HG03159 (cell line): Measurements from ENCODE around the gene HPCAL1.
"Not testable (repeated sequence)": the region's sequence is repeated elsewhere in the genome, so short reads cannot be mapped to it uniquely, and the experiment has no call there.

Experiments used
- ATAC-seq: cut with Tn5 transposase; IDR thresholded peaks from one replicate; pipeline ENCODE4 v1.9.1; 2021; ENCODE audit warnings: mild to moderate bottlenecking, moderate library complexity; ENCODE audit not compliant: unreplicated experiment

Gene HPCAL1

DNA sequence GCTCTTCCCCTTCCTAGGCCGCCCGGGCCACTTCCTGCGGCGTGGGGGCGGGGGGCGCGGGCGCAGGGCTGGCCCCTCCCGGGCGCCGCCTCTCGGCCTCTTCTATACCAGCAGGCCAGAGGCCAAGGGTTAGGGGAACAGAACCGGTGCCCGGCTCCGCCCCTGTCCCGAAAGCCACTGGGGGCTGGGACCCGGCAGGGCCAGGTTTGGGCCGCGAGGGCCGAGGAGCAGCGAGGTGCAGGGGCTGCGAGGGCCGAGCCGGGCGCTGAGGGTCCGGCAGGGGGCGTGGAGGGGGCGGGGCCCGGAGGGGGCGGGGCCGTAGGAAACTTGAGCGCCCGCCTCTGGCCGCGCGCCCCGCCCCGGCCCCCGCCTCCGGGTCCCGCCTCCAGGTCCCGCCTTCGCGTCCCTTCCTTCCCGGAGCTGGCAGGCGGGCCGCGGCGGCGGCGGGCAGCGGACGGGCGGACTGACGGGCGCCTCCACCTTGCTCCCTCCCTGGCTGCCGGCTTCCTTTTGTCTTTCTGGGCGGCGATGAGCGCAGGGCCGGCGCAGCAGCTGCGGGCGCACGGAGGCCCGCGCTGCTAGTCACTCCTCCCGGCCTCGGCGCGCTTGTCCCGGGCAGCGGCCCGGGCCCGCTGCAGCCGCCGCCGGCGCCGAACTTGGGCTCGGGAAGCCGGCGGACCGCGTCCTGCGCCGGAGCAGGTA, at the start of gene HPCAL1:
Gene HPCAL1 (plus strand): TSS at position 426 of the 702 bp plus-strand sequence. CDS start 116,854 bp downstream, outside the sequence.
- ATAC-seq: peak; percentile 84

DNA sequence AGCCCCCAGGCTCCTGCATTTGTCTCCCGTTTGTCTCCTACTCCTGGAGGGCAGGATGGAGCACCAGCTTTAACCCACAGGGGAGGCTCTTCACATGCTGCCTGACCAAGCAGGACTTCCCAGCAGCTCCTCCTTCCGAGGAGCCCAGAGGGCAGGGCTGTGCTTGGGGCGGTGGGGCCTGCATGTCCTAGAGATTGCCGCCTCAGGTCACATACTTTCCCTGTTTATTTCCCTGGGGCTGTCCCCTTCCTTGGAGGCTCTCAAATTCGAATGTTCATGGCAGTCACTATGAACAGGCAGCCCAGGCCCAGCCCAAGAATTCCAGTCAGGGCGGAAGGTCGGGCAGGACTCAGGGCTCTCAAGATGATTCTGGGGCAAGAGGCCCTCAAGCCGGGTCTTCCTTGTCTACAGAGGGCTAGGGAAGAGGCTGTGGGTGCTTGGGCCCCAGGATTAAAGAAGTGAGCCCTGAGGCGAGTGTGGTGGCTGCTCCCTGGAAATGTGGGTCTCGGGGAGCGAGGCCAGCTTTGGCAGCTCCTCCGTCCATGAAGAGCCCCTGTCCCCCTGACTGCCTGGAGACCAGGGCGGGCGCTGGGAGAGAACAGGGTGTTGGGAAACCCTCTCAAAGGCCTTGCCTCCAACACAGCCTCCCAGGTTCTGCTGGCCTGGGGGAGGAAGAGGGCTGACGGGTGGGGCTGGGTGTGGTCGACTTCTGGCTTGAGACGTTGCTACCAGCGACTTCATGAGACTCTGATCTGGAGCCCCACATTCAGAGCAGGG, 48.9 kb upstream of the HPCAL1 start:
- ATAC-seq: no peak

DNA sequence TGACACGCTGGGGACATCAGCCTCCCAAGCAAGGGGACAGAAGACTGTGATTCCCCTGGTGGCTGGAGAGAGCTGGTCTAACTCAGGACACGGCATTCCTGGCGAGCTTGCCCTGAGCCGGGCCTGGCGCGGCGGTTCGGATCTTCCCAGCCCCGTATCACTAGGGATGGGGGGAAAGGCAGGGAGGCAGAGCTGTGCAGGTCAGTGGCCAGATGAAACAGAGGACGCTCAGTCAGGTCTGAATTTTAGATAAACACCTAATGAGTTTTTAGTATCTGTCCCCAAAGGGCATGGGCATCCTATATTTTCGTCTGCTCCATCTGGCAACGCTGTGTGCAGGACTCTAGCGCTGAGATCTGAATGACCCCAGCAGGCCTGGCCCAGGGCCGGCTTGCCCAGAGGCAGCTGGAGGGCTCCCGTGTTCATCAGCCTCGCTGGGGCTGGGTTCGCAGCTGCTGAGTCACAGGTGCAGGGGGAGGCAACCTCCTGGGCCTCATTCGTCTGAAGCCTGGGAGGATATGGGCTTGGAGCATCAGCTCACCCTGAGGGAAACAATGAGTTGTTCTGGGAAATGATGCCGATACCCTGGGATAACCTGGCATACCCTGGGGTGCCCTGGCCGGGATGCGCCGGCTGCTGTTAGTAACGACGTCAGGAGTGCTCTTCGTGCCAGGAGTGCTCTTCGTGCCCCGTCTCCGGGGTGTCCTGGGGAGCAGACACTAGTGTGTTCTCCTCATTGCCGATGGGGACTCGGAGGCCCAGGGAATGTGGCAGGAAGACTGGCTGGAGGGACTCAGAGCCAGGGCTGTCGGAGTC, 48.1 kb upstream of the HPCAL1 start:
- no peak for ATAC-seq

DNA sequence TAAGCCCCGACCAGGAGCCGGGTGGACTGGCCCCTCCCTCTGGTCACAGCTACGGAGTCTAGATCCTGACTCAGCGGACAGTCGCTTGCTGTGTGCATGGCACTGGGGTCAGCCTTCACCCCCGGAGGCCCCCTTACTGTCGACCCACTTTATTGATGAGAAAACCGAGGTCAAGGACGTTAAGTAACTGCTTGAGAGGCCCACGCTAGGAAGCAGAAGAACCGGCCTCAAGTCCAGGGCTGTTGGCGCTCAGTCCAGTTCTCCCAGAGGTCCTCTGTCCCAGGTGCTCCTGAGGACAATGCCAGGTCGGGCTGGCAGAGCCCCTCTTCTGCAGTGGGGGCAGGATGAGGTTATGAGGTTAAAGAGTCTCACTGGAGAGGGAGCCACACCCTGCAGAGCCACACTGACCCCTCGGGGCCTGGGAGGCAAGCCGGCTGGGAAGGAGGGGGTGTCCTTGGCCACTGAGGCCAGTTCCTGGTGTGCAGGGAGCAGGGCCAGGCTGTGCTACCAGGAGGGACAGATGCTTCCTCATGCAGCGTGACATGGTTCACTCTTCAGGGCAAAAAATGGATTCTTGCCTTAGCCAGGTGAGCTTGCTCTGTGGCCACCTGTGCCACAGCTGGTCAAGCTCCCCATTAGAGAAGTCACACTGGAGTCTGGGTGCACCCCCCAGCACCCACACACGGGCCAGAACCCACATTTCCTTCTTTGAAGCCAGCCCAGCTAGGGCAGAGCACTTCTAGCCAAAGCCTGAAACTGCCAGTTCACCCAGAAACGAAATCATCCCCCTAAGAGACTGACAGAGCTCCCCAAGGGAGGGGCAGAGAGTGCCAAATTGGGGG, 47.3 kb upstream of the HPCAL1 start:
- no peak for ATAC-seq

DNA sequence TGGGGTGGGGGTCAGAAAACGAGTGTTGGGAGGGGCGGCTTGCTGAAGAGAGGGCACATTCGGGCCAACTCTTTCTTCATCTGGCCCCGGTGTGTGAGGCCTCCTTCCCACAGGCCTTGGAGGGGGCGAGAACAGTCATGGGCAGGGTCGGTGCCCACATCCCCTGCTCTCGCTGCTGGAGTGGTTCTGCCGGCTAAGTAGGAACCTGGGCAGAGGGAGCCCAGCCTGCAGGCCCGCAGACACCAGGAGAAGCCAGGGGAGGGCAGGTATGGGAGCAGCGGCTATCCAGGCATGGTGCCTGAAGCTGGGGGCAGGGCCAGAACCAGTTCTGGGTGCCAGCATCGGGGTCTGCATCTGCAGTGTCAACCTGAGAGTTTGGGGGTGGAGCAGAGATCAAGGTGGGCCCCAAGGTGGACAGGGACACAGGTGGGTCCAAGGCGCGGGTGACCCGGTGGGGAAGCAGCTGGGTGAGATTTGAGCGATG, 46.6 kb upstream of the HPCAL1 start:
- ATAC-seq: no peak

DNA sequence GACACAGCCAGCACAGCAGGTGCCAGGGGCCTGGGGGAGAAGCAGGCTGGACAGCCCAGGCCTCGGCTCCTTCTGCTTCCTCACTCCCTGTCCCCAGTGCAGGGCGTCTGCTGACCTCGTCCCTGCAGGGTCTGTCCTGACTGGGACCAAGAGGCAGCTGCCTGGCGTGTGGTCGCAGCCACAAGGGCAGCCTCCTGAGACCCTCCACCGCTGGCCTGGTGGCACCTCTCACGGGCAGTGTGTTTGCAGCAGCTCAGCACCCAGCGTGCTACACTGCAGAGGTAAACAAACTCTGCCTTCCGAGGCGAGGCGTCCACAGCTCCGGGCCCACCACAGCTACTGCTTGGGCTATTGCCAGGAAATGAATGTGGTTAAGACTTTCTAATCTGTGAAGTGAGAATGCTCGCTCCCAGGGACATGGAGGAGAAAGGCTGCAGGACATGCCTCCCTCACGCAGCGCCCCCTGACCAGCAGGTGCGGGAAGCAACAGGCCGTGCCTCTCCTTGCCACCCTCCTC, 46.1 kb upstream of the HPCAL1 start:
- no peak for ATAC-seq

DNA sequence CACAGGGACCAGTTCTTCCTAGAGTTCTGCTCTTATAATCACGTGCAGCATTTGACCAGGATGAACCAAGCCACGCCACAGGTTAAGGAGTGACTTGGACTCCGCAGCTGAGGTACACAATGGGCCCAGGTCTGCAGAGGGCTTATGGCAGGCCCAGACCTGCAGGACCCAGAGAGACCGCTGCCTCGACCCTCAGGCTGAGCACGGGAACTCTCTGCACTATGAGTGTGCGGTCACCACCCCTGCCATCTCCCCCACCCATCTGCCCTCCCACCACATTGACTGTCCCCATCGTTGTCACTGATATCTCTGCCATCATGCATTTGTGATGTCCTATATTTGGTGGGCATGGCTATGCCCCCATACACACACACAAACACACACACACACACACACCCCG, 45.7 kb upstream of the HPCAL1 start:
- no peak for ATAC-seq

DNA sequence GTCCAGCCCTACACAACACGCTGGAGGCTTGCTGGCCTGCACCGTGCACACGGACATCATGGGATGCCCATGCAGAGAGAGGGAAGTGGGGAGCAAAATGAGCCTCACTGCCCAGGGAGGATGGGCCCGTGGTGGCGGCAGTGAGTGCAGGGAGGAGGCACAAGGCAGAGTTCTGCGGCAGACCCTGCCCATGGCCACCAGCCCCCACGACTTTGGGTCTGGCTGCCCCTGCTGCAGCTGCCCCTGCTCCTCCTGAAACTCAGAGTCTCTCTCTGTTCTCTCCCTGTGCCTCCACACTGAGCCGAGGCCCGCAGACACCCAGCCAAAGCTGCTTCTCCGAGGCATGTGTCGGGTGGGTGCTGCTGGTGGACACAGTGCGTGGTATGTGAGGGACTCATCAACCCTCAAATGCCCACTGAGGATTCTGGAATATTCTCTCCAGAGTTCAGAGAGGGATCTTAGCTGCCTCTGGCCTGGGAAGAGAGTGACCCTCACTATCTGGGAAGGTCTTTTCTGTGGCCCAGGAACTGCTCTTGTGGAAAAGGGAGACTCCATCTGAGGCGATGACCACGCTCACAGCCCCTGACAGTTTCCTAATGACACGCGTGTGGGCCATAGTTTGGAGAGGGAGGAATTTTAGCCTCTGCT, 45.1 kb upstream of the HPCAL1 start:
- ATAC-seq: no peak

DNA sequence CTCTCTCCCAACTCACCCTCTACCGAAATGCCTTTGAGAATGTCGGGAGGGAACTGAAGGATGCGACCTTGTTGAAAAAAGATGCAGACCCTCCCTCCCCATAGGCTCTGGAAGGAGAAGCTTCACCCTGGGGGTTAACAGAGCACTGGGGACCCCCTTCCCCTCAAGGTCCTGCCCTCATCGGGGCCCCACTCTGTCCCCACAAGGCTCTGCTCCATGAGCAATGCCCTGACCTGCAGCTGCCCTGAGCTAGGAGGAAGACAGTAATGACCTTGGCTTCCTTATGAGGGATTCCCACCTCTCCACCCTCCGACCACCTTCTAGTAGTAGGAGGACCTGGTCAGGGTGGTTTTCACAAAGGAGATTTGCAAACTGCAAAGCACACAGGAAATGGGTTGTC, 44.4 kb upstream of the HPCAL1 start:
- ATAC-seq: no peak

DNA sequence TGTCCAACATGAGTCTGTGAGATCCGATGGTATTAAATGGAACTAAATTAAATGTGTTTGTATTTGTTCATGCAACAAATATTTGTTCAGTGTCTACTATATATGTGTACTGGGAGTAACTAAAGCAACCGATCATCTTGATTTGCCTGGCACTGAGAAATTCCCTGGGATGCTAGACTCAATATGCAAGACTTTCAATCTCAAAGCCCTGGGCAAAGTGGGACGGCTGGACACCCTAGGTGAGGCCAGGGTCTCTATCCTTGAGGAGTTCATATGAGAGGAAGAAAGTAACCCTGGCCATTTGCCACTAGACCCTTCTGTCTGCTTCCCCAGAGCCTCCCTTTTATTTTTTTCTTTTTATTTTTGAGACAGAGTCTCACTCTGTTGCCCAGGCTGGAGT, 44.0 kb upstream of the HPCAL1 start:
- no peak for ATAC-seq

DNA sequence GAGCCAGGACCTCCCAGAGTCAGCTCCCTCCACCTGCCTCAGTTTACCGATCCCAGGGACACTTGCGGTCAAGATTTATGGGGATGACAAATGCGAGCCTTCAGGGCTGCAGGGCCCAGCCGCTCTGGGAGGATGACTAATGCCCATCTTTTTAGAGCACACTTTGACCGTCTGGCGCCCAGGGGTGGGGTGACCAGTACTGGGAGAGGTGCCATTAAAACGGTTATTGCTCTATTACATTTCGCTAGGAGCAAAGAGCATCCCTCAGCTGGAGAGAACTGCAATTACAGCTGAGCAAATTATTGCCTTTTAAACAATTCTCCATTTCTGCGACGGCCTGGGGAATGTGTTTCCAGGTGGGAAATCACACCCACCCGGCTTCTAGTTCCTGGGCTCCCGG, 42.6 kb upstream of the HPCAL1 start:
- no peak for ATAC-seq

DNA sequence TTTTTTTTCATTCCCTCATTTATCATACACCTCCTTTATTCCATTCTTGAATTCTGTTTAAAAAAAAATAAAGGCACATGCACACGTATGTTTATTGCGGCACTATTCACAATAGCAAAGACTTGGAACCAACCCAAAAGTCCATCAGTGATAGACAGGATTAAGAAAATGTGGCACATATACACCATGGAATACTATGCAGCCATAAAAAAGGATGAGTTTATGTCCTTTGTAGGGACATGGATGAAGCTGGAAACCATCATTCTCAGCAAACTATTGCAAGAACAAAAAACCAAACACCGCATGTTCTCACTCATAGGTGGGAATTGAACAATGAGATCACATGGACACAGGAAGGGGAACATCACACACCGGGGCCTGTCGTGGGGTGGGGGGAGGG, 39.2 kb upstream of the HPCAL1 start:
- not testable (repeated sequence) for ATAC-seq

DNA sequence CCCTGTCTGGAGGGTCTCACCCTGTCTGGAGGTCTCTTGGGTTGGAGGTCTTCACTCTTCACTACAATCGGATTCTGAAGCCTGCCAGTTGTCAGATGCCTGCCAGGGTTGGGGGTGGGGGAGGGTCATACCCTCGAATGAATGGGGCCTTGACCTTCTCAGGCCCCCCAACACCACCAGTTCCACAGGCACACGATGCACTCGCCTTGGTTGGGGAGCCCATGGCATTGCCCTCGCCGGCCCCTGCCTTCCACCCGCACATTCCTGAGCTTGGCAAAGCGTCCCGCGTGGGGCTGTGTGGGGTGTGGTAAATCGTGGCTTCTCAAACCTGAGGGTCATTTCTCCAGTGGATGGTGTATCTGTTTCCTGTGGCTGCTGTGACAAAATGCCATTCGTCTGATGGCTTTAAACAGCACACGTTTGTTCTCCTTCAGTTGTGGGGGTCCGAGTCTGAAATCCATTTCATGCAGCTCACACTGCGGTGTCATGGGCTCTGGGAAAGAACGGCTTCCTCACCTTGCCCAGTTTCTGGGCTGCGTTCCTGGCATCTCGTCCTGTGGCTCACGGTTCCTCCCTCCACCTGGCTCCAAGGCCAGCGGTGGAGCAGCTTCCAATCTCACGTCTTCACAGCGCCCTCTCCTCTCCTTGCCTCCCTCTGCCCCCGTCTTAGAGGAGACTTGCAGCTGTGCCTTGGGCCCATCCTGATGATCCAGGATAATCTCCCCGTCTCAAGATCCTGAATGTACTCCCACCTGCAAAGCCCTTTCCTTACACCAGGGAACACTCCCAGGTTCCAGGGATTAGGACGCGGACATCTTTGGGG, 38.0 kb upstream of the HPCAL1 start:
- no peak for ATAC-seq

DNA sequence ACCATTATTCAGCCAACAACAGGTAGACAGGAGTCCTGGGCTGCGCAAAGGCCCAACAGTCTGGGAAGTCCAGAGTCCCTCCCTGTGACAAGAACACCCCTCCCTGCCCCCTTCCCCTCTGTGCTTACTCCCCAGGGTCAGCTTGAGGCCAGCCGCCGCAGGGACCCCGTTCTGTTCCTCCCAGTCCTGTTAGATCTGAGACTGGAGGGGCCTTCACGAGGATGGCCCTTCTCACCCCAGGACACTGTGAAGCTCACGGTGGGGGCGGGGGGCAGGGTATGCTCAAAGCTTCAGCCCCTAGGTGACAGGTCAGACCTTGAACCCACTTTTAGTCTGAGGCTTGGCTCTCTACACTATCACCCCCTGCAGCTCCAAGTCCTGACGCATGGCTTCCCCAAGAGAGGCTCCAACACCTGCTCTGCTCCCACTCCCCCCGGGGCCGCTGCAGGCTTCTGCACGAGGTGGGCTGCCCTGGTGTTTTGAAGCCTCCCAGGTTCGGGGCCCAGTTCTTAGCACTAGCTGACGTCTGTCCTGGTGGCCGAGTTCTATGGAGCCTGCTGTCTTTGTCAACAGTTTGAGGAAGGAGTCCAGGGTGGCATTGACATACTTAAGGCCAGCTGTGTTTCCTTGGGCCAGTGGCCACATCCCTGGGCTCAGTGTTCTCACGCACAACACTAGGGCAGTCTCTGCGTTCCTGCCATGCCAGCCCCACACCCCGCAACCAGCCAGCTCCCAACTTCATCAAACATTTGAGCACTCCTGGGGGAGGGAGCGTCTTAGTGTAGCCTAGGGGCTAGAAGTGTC, 37.2 kb upstream of the HPCAL1 start:
- ATAC-seq: no peak

DNA sequence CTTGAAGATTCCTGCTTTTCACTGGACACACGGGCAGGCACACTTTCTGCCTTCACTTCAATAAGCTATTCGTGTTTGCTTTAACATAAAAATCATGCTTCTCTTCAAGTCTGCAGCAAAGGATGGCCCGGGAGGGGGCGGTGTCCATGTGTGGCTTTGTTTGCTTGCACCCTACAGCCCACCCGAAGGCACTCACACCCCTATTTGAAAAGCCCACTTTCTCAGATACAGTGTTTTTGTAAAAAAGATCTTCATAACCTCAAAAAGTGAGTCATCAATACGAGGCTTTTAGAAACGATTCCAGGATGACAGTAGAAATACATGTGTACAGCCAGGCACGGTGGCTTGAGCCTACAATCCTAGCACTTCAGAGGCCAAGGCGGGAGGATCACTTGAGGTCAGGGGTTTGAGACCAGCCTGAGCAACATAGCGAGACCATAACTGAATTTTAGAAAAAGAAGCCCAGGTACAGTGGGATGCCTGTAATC, 36.5 kb upstream of the HPCAL1 start:
- ATAC-seq: no peak

DNA sequence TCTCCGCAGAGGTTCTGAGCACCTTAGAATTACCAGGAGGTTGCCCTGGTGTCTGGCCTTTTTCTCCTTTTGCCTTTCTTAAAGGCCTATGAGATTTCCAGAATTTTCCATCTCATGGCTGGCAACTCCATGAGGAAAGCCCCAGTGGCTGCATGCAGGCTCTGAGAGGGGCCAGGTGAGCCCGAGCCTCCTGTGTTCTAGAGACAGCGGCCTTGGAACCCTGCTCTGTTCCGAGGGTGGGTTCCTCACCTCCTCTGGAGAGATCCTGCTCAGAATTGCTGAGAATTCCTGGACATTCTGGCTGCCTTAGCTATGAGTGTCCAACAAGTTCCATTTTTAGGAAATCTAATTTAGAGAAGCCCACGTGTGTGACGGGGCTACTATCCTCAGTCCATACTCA, 35.7 kb upstream of the HPCAL1 start:
- ATAC-seq: no peak

DNA sequence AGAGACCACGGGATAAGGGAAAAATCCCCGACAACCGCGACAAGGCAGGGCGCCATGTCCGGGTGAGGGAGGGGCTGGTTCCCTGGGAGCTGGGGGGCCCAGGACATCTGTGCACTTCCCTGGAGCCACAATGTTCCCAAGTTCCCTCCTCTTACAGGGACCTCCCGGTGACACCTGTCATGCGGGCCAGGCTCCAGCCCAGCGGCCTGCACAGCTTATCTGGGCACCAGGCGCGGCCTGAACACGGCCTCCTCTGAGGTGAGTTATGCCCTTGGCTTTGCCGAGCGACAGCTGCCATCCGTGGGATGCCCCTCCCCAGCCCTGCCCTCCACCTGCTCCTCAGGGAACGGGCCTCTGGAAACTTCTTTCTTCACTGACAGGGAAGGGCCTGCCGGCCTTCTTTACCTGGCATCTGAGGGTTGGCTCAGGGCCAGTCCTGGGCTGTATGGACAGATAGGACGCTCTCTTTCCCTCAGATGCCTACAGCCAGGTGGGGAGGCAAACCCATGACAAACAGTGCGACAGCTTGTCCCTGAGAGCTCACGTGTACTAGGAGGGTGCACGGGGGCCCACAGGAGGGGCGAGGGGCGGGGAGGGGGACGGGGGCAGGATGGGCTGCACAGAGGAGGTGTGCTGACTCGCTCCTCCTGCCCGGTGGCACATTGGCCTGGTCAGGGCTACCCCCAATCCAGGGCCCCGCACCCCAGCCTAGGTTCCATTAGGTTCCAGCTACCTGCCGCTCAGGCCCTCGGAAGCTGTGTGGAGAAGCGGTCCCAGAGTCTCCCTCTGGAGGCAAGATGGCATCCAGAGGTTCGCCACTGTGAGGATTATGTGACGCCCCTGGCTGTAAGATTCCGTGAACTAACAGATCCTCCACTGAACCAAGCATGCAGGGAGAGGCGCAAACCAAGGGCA, 34.9 kb upstream of the HPCAL1 start:
- no peak for ATAC-seq
